NCI-H1048 (cell line): ENCODE measurements around the gene ERC1.
"Not testable (repeated sequence)": the region's sequence is repeated elsewhere in the genome, so short reads cannot be mapped to it uniquely, and the experiment has no call there.

ENCODE experiments used
- DNase-seq: peaks from one replicate; lab custom pipeline; 2025; lab: John Stamatoyannopoulos, UW

The ERC1 gene

GRCh38 chr12:1222858-1223639, 232.0 kb downstream of the ERC1 start:
- no peak for DNase-seq

DNA sequence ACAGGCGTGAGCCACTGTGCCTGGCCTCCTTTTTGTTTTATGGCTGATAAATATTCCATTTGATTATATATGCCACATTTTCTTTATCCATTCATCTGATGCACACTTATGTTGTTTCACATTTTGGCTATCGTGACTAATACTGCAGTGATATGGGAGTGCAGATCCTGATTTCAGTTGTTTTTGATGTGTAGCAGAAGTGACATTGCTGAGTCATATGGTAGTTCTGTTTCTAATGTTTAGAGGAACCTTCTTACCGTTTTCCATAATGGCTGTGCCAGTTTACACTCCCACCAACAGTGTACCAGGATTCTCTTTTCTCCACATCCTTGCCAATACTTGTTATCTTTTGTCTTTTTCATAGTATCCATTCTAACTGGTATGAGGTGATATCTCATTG, 235.9 kb downstream of the ERC1 start:
- no peak for DNase-seq

GRCh38 chr12:1234073-1234472, 243.1 kb downstream of the ERC1 start:
- no peak for DNase-seq

- no peak for DNase-seq
Measured at GRCh38 chr12:1246637-1247036, 255.6 kb downstream of the ERC1 start.

GRCh38 chr12:1250641-1251040, 259.6 kb downstream of the ERC1 start:
- DNase-seq, result no peak

- no peak for DNase-seq
Measured at GRCh38 chr12:1252758-1253157, 261.7 kb downstream of the ERC1 start.

GRCh38 chr12:1255125-1255524, 264.1 kb downstream of the ERC1 start:
- DNase-seq, result not testable (repeated sequence)

DNA sequence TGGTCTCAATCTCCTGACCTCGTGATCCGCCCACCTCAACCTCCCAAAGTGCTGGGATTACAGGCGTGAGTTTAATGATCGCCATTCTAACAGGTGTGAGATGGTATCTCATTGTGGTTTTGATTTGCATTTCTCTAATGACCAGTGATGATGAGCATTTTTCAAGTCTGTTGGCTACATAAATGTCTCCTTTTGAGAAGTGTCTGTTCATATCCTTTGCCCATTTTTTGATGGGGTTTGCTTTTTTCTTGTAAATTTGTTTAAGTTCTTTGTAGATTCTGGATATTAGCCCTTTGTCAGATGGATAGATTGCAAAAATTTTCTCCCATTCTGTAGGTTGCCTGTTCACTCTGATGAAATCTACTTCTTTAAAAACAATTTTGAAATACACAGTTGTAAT, 264.8 kb downstream of the ERC1 start:
- not testable (repeated sequence) for DNase-seq

DNA sequence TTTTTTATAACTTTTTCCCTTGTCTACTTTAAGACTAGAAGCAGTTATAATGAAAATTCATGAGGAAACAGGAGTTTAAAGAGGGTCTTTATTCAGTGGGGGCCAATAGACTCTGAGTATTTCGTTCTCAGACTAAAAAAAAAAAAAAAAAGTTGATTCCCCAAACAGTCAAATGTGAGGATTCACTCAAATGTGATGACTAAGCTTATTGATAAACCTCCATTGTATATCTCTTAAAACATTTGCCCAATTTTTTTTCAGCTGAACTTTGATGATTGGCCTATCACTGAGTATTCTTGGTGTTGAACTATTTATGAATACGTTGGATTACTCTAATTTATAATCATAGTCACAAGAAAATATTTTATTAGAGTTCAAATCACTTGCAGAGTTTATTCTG, 265.3 kb downstream of the ERC1 start:
- DNase-seq, result no peak

- DNase-seq, result no peak
Measured at GRCh38 chr12:1256991-1257390, 266.0 kb downstream of the ERC1 start.

GRCh38 chr12:1262011-1262410, 271.0 kb downstream of the ERC1 start:
- DNase-seq, result no peak

DNA sequence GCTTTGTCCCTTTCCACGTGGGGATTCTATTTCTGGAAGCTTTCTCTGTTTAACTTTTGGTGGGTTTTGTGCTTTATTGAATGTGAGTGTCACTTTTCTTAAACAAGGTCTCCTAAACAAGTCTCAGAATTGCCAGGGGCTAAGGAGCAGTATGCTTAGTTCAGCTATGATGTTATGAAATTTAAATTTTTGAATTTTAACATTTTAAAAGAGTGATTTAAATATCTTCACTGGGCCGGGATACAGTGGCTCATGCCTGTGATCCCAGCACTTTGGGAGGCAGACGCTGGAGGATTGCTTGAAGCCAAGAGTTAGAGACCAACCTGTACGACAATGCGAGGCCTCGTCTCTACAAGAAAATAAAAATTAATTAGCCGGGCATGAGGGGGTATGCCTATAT, 276.2 kb downstream of the ERC1 start:
- no peak for DNase-seq

- no peak for DNase-seq
Measured at GRCh38 chr12:1272142-1272541, 281.1 kb downstream of the ERC1 start.

DNA sequence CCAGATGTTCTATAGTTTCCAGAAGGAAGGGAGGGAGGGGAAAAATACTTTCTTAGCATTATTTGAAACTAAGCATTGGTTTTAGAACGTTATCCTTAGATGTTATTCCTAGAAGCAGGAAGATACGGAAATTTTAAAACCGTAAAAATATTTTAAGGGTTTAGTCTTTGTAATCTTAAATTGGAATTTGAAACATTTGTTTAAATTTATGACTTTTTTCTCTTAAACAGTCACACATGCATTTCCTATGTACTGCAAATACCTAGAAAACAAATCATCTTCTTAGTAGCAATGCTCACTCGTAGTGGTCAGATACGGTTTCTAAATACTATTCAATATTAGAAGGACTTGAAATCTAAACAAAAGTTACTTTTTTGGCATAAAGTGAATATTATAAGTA, 282.0 kb downstream of the ERC1 start:
- DNase-seq, result no peak

- no peak for DNase-seq
Measured at GRCh38 chr12:1277905-1278304, 286.9 kb downstream of the ERC1 start.

DNA sequence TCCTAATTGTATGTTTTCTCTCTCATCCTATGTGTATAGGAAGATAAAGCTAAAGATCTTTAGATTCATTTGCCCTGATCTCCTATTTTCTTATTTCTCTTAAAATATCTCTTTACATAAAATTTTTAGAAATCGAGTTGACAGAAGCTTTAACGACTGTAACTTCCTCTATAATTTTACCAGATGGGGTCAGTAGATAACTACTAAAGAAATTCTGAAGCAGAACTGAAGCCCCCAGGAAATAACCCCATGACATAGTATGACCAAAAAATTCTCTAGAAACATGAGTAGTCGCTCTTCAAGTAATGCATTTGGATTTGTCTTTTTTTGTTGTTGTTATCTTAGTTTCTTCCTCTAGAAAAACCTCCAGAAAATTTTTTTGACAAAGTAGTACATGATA, 288.0 kb downstream of the ERC1 start:
- no peak for DNase-seq

DNA sequence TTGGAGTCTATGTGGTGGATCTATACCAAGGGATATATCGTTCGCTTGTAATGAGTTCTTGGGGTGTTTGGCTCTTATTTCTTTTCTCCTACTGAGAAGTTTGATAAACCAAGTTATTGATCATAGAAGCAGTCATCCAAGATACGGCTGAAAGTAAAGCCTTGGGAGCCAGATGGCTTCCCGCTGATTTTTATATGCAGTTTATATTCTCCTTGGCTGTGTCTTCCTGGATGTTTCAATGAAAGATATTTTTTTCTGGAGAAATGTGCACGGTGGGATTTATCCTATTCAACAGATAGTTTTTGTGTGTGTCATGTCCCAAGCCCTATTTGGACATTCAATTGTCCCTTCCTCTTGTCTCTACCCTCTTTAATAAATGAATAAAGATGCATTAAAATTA, 289.0 kb downstream of the ERC1 start:
- DNase-seq, result no peak

DNA sequence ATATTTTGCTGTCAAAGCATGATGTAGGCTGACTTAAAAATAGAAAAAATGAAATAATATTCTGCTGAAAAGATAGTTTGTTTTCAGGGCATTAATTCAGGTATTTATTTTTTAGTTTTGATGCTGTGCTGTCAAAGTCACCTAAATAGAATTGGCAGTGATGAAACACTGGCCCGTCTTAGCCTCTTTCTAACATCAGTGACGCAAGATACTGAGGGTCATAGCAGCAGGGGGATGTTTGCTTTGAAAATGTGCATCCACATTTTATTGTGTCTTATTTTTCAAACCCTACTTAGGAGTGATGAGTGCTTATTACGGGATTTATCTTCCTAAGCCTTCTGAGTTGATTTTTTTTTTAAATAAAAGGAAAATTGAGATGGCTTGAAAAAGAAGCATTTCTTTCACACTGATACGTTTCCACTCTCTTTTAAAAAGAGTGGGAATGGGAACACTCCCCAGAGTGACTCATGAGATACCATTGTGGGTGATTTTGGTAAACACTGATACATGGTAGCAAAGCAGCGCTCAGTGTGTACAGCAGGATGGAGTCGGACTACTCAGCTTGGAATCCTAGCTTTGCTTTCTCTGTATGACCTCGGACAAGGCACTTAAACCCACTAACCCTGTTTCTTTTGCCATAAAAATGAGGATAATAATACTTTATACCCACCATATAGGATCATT, 290.8 kb downstream of the ERC1 start:
- DNase-seq, result no peak

DNA sequence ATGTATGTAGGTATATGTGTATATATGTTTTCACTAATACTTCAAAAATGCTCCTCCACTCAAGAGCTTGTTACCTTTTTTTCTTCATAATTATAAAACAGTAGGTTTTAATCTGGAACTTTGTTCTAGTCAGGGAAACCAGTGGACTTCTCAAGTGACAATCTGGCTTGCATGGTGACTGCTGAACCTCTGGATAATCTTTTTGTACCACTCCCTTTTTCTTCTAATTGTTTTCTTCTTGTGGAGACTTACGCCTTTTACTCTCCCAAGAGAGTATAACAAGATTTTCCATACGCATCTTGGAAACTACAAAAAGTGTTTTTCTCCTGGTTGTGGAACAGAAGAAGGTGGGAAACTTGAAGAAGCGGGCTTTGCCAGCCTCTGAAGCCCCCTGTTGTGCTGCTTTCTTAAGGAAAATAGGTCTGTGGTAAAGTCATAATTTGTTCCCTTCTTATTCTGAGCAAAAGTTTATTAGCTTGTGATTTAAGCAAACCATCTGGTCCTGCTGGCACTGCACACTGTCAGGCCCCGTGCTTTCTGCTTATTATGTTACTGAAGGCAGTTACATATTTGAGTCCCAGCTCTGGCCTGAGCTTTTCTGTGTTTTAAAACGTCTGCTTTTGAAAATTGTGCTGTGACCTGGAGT, 291.8 kb downstream of the ERC1 start:
- no peak for DNase-seq

GRCh38 chr12:1283316-1283715, 292.3 kb downstream of the ERC1 start:
- no peak for DNase-seq

- DNase-seq, result no peak
Measured at GRCh38 chr12:1284611-1285010, 293.6 kb downstream of the ERC1 start.

- DNase-seq, result no peak
Measured at GRCh38 chr12:1287446-1287975, 296.5 kb downstream of the ERC1 start.

DNA sequence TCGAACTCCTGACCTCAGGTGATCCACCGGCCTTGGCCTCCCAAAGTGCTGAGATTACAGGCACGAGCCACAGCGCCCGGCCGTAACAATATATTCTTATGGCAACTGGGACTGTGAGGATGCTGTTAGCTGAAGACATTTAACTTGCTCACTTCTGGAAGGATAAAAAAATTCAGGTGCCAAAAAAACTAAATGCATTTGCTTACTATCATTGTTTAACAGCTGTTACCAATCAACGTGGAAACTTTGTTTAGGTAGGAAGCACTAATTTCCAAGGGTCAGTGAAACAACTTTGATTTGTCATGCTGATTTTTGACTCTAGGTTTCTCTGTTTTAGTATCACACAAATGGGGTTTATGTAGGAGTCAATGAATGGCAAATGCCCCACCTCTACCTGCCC, 297.3 kb downstream of the ERC1 start:
- DNase-seq, result no peak
